ENCODE measurements around the gene ACAA1. TPM values are rescaled to one million over a fixed set of nuclear protein-coding genes. Genes with fewer than 3 reads are reported as not detected.

ACAA1 gene
- total RNA-seq, 2 experiments from 2014 or later = 13.3 to 50.3 TPM

- CTCF ChIA-PET (ENCODE audit: unreplicated experiment) = no interaction called here
- POLR2A ChIA-PET = no interaction called here
- intact Hi-C loops (cut with micrococcal nuclease; ENCODE audit: unreplicated experiment) = no loop called here
- BruUV-seq (replicated peaks) = no TSS peak
- H2AFZ ChIP-seq (ENCODE audit: low read length) = no peak overlapping the region
- no peak overlapping the region for H3K4me2 ChIP-seq (ENCODE audit: low read length)
- no peaks in the 10 kb centered on the region for H3K36me3 ChIP-seq (ENCODE audit: insufficient read depth, low read length)
- H3K9me3 ChIP-seq (ENCODE audit: low read length) = peaks cover 10% of the 10 kb centered on the region; the same call in 1 of the 2 replicates
- no peaks in the 10 kb centered on the region for H3K9me2 ChIP-seq (ENCODE audit: insufficient read depth, low read length)
- H3K4me1 ChIP-seq (ENCODE audit: insufficient read depth, low read length, poor library complexity, severe bottlenecking) = no peaks in the 10 kb centered on the region
- DNase-seq (ENCODE audit: low spot score) = no peak
- TF ChIP-seq EZH2phosphoT487 (IDR thresholded peaks at IDR 0.05; ENCODE audit: borderline replicate concordance, low read depth, low read length) (no peak), CTCF (conservative IDR thresholded peaks at IDR 0.05; ENCODE audit: low read length) (no peak)
- no peaks in the 10 kb centered on the region for H4K20me1 ChIP-seq (ENCODE audit: insufficient read depth, low read length)
- H3K4me3 ChIP-seq (ENCODE audit: low read depth, low read length, poor library complexity, severe bottlenecking) = no peak overlapping the region
- no peaks in the 10 kb centered on the region for H3K79me2 ChIP-seq (ENCODE audit: insufficient read depth, low read depth, low read length)
- H3K27ac ChIP-seq (ENCODE audit: low read depth, low read length, poor library complexity, severe bottlenecking) = no peak overlapping the region
These were observed 28.0 kb downstream of the ACAA1 start for GRCh38 chr3:38108649-38109579.

GRCh38 chr3:38107911-38108648, 28.8 kb downstream of the ACAA1 start:
- Histone ChIP-seq H3K36me3 (ENCODE audit: insufficient read depth, low read length) (no peaks in the 10 kb centered on the region), H3K9me3 (ENCODE audit: low read length) (peaks cover 10% of the 10 kb centered on the region; the same call in 1 of the 2 replicates), H3K4me2 (ENCODE audit: low read length) (no peak overlapping the region), H3K27ac (ENCODE audit: low read depth, low read length, poor library complexity, severe bottlenecking) (no peak overlapping the region), H2AFZ (ENCODE audit: low read length) (no peak overlapping the region), H3K4me3 (ENCODE audit: low read depth, low read length, poor library complexity, severe bottlenecking) (no peak overlapping the region), H4K20me1 (ENCODE audit: insufficient read depth, low read length) (no peaks in the 10 kb centered on the region), H3K79me2 (ENCODE audit: insufficient read depth, low read depth, low read length) (no peaks in the 10 kb centered on the region), H3K4me1 (ENCODE audit: insufficient read depth, low read length, poor library complexity, severe bottlenecking) (no peaks in the 10 kb centered on the region), H3K9me2 (ENCODE audit: insufficient read depth, low read length) (no peaks in the 10 kb centered on the region)
- intact Hi-C loops (cut with micrococcal nuclease; ENCODE audit: unreplicated experiment) = no loop called here
- no TSS peak for BruUV-seq (replicated peaks)
- DNase-seq (ENCODE audit: low spot score) = no peak
- CTCF ChIA-PET (ENCODE audit: unreplicated experiment) = interaction anchor here (0.6 kb wide), 1 partner anchor 29 kb away, joined by 4 read pairs; the partner anchor contains the start of gene ACAA1
- POLR2A ChIA-PET = no interaction called here
- TF ChIP-seq CTCF (conservative IDR thresholded peaks at IDR 0.05; ENCODE audit: low read length) (no peak), EZH2phosphoT487 (IDR thresholded peaks at IDR 0.05; ENCODE audit: borderline replicate concordance, low read depth, low read length) (no peak)

All from OCI-LY7 (cell line).